GM23338 (cell line): ENCODE data around the gene RUVBL2. TPM values are rescaled to one million over a fixed set of nuclear protein-coding genes. Genes with fewer than 3 reads are reported as not detected.

Experiments
- ATAC-seq: fragments of 200-7000 bp; cut with Tn5 transposase; 3 replicates; pipeline ENCODE4 v1.9.1; 2020
- DNase-seq: peaks from one replicate; pipeline ENCODE4 v3.0.0-alpha.2; 2015; ENCODE audit warnings: low spot score
- H2AFZ ChIP-seq: fragments of 200-600 bp; sonication (generic); 2 replicates; pipeline ENCODE4 v1.8.0; 2016; ENCODE audit warnings: antibody characterized with exemption, mild to moderate bottlenecking, moderate library complexity
- H3F3A ChIP-seq: fragments of 200-600 bp; sonication (generic); replicated peaks from 2 replicates; pipeline ENCODE4 v1.8.0; 2017; ENCODE audit warnings: antibody characterized with exemption, mixed run types, low read depth
- H3K27ac ChIP-seq: fragments of 200-600 bp; sonication (generic); 2 replicates; pipeline ENCODE4 v1.6.1; 2016; ENCODE audit warnings: low read depth
- H3K27me3 ChIP-seq: fragments of 200-600 bp; sonication (generic); 2 replicates; pipeline ENCODE4 v1.8.0; 2016; ENCODE audit warnings: mild to moderate bottlenecking, mixed run types, moderate library complexity; ENCODE audit not compliant: insufficient read depth
- H3K36me3 ChIP-seq: fragments of 200-600 bp; sonication (generic); 2 replicates; pipeline ENCODE4 v1.8.0; 2016; ENCODE audit warnings: mild to moderate bottlenecking; ENCODE audit not compliant: insufficient read depth
- H3K4me1 ChIP-seq: fragments of 200-600 bp; sonication (generic); 2 replicates; pipeline ENCODE4 v1.8.0; 2016; ENCODE audit warnings: mild to moderate bottlenecking, moderate library complexity; ENCODE audit not compliant: insufficient read depth
- H3K4me2 ChIP-seq: fragments of 200-600 bp; sonication (generic); 2 replicates; pipeline ENCODE4 v1.7.1; 2017; ENCODE audit warnings: mixed run types
- H3K4me3 ChIP-seq: fragments of 200-600 bp; sonication (generic); 2 replicates; pipeline ENCODE4 v1.6.1; 2016; ENCODE audit warnings: mixed run types
- H3K79me2 ChIP-seq: fragments of 200-600 bp; sonication (generic); replicated peaks from 2 replicates; pipeline ENCODE4 v1.8.0; 2017; ENCODE audit warnings: mild to moderate bottlenecking; ENCODE audit not compliant: insufficient read depth
- H3K9me2 ChIP-seq: fragments of 200-600 bp; sonication (generic); 2 replicates; pipeline ENCODE4 v1.8.0; 2017; ENCODE audit not compliant: insufficient read depth
- H4K20me1 ChIP-seq: fragments of 200-600 bp; sonication (generic); replicated peaks from 2 replicates; pipeline ENCODE4 v1.8.0; 2017; ENCODE audit warnings: mild to moderate bottlenecking; ENCODE audit not compliant: insufficient read depth
- H3K27ac Mint-ChIP-seq: 2 replicates; pipeline ENCODE4 v1.8.0; 2020; ENCODE audit warnings: inconsistent platforms, mild to moderate bottlenecking, moderate library complexity, mixed read lengths
- H3K27me3 Mint-ChIP-seq: 3 replicates; pipeline ENCODE4 v1.8.0; 2022; ENCODE audit warnings: low read depth, mild to moderate bottlenecking, moderate library complexity, mixed read lengths, inconsistent platforms; ENCODE audit not compliant: insufficient read depth, poor library complexity
- H3K36me3 Mint-ChIP-seq: 3 replicates; pipeline ENCODE4 v1.8.0; 2021; ENCODE audit warnings: low read depth, mild to moderate bottlenecking, inconsistent platforms, moderate library complexity, mixed read lengths
- H3K4me1 Mint-ChIP-seq: 3 replicates; pipeline ENCODE4 v1.8.0; 2020; ENCODE audit warnings: mild to moderate bottlenecking, inconsistent platforms, mixed read lengths
- H3K4me3 Mint-ChIP-seq: 3 replicates; pipeline ENCODE4 v1.8.0; 2021; ENCODE audit warnings: moderate library complexity, mild to moderate bottlenecking, inconsistent platforms, mixed read lengths
- H3K9me3 Mint-ChIP-seq: 3 replicates; pipeline ENCODE4 v1.8.0; 2020; ENCODE audit warnings: moderate library complexity, mild to moderate bottlenecking, inconsistent platforms, mixed read lengths
- CREB1 ChIP-seq: fragments of 250-450 bp; sonication (Bioruptor Pico); IDR thresholded peaks from 2 replicates; pipeline ENCODE4 v1.5.0; 2020; ENCODE audit warnings: low read depth, mild to moderate bottlenecking, moderate library complexity
- ZNF331 ChIP-seq: fragments of 250-450 bp; sonication (Bioruptor Pico); IDR thresholded peaks from 2 replicates; pipeline ENCODE4 v1.5.0; 2020; ENCODE audit warnings: low read depth, mild to moderate bottlenecking, moderate library complexity
- polyA plus RNA-seq: library from polyadenylated mRNA; unstranded; fragments of >200 nt; fragmentation: Nextera tagmentation; extraction: Ambion mirVana; gene quantifications from 2 replicates; pipeline ENCODE4 v1.2.1, GENCODE V29; 2016
- total RNA-seq: library from RNA; depleted of rRNA; stranded (reverse); fragments of >200 nt; shearing (Covaris generic); gene quantifications from 2 replicates; pipeline ENCODE4 v1.2.3, GENCODE V29; 2014
- TF ChIP-seq, protein P1 (sequence below): fragments of 250-450 bp; sonication (Bioruptor Pico); IDR thresholded peaks from 2 replicates; pipeline ENCODE4 v1.5.0; 2020; ENCODE audit warnings: mild to moderate bottlenecking, moderate library complexity
- TF ChIP-seq, protein P2 (sequence below), 2 experiments: fragments of 200-600 bp in 1 of 2; sonication (generic) in 1 of 2; conservative IDR thresholded peaks; 2 replicates each; pipeline versions ENCODE4 v1.5.1 to v1.6.1; 2016 to 2017; ENCODE audit warnings: antibody characterized with exemption in 2 of 2, low read depth in 2 of 2, mild to moderate bottlenecking in 2 of 2, moderate library complexity in 1 of 2

RUVBL2 gene
- total and polyA plus RNA-seq, 2 experiments from 2014 or later = 196 to 252 TPM

DNA sequence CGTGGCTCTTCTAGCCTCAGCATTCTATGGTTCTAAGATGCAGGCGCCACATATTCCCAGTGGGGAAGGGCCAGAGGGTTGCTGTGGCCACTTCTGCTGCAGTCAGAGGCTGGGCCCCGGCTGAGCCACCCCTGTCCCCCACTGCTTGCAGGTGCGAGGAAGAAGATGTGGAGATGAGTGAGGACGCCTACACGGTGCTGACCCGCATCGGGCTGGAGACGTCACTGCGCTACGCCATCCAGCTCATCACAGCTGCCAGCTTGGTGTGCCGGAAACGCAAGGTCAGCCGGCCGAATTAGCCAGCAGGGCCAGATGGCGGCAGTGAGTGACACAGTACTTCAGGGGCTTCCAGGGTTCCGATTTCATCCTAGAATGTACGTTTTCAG, 21.2 kb downstream of the RUVBL2 start:
- H3K9me2 ChIP-seq = no peaks in the 10 kb centered on the region
- ATAC-seq (no peak), DNase-seq (no peak)
- Mint-ChIP-seq H3K36me3 (peaks cover 48% of the 10 kb centered on the region), H3K4me1 (peaks cover 10% of the 10 kb centered on the region), H3K4me3 (no peak overlapping the region), H3K27ac (no peak overlapping the region), H3K9me3 (peaks cover 3% of the 10 kb centered on the region; the same call in 1 of the 3 replicates), H3K27me3 (peaks cover 23% of the 10 kb centered on the region)
- H3F3A ChIP-seq = 0 out of 2 replicates have a peak, but pooled peaks cover 3% of the 10 kb centered on the region
- H3K27ac ChIP-seq = no peak overlapping the region
- H3K4me2 ChIP-seq = no peak overlapping the region
- peaks cover 18% of the 10 kb centered on the region for H3K27me3 ChIP-seq
- TF ChIP-seq, protein P1, sequence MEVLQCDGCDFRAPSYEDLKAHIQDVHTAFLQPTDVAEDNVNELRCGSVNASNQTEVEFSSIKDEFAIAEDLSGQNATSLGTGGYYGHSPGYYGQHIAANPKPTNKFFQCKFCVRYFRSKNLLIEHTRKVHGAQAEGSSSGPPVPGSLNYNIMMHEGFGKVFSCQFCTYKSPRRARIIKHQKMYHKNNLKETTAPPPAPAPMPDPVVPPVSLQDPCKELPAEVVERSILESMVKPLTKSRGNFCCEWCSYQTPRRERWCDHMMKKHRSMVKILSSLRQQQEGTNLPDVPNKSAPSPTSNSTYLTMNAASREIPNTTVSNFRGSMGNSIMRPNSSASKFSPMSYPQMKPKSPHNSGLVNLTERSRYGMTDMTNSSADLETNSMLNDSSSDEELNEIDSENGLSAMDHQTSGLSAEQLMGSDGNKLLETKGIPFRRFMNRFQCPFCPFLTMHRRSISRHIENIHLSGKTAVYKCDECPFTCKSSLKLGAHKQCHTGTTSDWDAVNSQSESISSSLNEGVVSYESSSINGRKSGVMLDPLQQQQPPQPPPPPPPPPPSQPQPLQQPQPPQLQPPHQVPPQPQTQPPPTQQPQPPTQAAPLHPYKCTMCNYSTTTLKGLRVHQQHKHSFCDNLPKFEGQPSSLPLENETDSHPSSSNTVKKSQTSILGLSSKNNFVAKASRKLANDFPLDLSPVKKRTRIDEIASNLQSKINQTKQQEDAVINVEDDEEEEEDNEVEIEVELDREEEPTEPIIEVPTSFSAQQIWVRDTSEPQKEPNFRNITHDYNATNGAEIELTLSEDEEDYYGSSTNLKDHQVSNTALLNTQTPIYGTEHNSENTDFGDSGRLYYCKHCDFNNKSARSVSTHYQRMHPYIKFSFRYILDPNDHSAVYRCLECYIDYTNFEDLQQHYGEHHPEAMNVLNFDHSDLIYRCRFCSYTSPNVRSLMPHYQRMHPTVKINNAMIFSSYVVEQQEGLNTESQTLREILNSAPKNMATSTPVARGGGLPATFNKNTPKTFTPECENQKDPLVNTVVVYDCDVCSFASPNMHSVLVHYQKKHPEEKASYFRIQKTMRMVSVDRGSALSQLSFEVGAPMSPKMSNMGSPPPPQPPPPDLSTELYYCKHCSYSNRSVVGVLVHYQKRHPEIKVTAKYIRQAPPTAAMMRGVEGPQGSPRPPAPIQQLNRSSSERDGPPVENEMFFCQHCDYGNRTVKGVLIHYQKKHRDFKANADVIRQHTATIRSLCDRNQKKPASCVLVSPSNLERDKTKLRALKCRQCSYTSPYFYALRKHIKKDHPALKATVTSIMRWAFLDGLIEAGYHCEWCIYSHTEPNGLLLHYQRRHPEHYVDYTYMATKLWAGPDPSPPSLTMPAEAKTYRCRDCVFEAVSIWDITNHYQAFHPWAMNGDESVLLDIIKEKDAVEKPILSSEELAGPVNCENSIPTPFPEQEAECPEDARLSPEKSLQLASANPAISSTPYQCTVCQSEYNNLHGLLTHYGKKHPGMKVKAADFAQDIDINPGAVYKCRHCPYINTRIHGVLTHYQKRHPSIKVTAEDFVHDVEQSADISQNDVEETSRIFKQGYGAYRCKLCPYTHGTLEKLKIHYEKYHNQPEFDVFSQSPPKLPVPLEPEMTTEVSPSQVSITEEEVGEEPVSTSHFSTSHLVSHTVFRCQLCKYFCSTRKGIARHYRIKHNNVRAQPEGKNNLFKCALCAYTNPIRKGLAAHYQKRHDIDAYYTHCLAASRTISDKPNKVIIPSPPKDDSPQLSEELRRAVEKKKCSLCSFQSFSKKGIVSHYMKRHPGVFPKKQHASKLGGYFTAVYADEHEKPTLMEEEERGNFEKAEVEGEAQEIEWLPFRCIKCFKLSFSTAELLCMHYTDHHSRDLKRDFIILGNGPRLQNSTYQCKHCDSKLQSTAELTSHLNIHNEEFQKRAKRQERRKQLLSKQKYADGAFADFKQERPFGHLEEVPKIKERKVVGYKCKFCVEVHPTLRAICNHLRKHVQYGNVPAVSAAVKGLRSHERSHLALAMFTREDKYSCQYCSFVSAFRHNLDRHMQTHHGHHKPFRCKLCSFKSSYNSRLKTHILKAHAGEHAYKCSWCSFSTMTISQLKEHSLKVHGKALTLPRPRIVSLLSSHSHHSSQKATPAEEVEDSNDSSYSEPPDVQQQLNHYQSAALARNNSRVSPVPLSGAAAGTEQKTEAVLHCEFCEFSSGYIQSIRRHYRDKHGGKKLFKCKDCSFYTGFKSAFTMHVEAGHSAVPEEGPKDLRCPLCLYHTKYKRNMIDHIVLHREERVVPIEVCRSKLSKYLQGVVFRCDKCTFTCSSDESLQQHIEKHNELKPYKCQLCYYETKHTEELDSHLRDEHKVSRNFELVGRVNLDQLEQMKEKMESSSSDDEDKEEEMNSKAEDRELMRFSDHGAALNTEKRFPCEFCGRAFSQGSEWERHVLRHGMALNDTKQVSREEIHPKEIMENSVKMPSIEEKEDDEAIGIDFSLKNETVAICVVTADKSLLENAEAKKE (CRISPR knock-in tag) = no peak
- TF ChIP-seq ZNF331 = no peak
- no peak for TF ChIP-seq CREB1 (CRISPR knock-in tag)
- TF ChIP-seq, protein P2, sequence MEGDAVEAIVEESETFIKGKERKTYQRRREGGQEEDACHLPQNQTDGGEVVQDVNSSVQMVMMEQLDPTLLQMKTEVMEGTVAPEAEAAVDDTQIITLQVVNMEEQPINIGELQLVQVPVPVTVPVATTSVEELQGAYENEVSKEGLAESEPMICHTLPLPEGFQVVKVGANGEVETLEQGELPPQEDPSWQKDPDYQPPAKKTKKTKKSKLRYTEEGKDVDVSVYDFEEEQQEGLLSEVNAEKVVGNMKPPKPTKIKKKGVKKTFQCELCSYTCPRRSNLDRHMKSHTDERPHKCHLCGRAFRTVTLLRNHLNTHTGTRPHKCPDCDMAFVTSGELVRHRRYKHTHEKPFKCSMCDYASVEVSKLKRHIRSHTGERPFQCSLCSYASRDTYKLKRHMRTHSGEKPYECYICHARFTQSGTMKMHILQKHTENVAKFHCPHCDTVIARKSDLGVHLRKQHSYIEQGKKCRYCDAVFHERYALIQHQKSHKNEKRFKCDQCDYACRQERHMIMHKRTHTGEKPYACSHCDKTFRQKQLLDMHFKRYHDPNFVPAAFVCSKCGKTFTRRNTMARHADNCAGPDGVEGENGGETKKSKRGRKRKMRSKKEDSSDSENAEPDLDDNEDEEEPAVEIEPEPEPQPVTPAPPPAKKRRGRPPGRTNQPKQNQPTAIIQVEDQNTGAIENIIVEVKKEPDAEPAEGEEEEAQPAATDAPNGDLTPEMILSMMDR (conservative IDR thresholded peaks at IDR 0.05; ENCODE audit: low read depth in 2 of 2) = no peak
- no peaks in the 10 kb centered on the region for H3K36me3 ChIP-seq
- H3K79me2 ChIP-seq = no peaks in the 10 kb centered on the region
- no peak overlapping the region for H3K4me3 ChIP-seq
- H3K4me1 ChIP-seq = peaks cover 5% of the 10 kb centered on the region; the same call in 1 of the 2 replicates
- no peak overlapping the region for H2AFZ ChIP-seq
- no peaks in the 10 kb centered on the region; the same call in 1 of the 2 replicates for H4K20me1 ChIP-seq
